RPMI8226 (cell line): ENCODE measurements around the gene RABAC1.

Experiments used
- DNase-seq: peaks from one replicate; pipeline ENCODE4 v3.0.0-alpha.2; 2015

Gene RABAC1

DNA sequence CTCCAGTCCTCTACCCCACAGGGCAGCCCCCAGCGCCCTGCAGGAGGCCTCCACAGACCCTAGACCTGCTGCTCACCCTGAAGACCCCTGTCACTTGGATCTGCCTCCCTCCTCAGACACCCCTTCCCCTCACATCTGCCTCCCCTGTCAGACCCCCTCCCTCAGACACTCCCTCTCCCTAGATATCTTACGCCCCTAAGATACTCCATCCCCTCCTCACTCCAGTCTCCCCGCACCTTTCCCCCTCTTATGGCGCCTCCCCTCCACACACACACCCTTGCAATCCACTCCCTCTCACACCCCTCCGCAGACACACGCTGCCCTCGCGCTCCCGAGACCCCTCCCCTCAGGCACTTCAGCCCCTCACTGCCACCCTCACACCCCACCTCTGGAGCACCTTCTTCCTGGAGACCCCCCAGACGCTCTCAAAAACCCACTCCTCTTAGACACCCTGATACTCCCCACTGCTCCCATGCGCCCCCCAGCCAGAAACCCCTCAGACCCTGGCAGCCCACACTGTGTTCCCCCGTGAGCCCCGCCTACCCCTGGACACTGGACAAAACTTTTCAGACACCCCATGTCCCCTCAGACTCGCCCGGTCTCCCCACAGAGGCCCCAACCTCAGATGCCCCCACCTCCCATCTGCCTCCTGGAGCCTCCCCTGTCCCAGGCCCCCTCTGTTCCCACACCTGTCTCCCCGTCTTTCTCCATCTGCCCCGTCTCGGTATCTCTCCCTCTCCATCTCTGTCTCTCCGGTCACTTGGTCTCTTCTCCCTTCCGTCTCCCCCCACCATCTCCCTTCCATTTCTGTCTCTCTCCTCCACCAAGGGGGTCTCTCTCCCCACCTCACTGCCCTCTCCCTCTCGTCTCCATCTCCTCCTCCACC lies 45.3 kb downstream of the RABAC1 start:
- no peak for DNase-seq

- DNase-seq, result no peak
These were observed 46.1 kb downstream of the RABAC1 start for GRCh38 chr19:41912899-41913537.

DNA sequence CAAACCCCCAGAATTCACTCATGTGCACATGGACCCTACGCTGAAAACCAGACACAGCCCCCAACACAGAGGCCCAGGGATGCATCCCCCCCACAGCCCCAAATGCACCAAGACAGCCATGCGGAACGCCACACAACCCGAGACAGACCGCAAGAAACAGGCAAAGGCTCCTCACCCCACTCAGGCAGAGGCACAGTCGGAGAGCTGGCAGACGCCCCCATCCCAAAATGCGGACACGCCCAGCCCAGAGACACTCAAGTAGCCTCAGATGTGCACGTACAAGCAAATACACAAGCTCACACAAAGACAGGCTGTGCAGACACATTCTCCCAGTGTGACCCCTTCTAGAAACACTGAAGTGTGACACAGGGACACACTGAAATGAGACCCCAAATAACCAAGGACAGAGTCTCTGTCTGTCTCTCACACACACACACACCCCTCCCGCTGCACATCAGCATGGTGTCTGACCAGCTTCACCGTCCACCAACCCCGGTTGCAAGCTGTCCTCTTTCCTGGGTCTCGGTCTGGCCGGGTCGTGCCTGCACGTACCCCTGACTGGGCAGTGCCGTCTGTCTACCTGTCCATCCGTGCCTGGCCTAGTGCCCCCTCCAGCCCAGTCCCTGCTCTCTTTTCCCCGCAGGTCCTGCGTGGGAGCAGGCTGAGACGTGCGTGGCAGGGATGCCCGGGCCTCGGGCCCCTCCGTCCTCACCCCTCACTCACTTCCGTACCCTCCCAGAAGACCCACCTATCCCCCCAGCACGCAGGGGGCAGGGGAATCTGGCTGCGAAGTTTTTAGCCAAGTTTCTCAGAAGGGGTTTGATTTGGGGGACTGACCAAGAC lies 47.0 kb downstream of the RABAC1 start:
- DNase-seq, result no peak

GRCh38 chr19:41910992-41911888 lies 47.9 kb downstream of the RABAC1 start:
- no peak for DNase-seq

DNA sequence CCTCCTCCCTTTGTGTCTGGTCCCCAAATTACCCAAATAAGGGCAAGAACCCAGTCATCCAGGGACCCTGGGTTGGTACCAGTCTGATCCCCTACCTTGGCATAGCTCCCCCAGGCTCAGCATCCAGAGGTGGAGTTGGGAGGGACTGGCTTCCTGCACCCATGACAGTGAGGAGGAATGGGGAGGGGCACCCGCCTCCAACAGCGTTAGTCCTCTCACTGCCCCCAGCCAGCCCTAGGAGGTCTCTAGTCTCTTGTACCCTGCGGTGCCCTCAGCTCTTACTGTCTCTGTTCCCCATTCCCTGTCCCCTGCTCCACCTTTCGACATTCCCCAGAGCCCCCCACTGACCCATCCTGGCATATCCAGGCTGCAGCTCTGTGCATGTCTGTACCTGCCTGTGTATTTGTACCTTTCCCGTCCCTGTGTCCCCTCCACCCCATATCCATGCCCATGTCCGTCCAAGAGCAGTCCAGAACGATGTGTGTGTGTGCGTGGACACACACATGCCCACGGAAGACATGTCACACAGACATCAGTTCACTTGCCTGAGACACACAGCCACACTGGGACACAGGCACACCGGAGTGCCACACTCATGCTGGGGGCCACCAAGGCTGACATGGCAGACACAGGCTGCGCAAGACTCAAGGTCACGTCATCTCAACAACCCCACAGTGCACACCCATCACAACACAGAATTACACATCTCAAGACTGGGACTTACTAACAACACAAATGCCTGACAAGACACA lies 48.7 kb downstream of the RABAC1 start:
- DNase-seq, result no peak

GRCh38 chr19:41909706-41910105 lies 49.4 kb downstream of the RABAC1 start:
- no peak for DNase-seq

DNA sequence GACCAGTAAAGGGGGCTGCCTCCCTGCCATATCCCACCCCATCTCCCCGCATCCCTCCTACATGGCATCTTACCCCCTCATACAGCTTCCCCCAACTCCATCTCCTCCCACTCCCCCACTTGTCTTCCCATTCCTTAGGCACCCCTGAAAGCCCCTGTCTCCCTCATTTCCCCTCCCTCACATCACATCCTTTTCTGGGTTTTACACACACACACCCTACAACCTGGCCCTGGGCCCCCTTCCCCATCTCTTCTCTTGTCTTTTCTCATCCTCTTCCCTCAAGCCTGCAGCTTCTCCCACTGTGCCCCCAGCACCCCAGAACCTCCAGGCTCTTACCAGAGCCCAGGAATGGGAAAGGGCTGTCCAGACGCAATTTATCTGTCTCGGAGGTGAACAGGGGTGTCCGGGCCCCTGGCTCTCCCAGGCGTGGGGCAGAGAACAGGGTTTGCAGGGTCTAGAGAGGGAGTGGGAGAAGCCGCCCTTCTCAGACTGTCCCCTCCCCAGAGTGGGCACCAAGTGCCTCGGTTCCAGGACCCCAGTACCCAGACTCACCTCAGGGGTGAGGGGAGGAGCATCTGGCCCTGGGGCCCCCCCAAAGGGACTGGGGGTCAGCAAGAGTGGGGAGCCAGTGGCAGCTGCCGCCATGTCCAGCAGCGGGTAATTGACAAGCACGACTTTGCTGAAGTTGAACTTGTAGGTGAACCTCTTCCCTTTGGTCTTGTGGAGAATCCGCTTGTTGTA lies 50.2 kb downstream of the RABAC1 start:
- no peak for DNase-seq

DNA sequence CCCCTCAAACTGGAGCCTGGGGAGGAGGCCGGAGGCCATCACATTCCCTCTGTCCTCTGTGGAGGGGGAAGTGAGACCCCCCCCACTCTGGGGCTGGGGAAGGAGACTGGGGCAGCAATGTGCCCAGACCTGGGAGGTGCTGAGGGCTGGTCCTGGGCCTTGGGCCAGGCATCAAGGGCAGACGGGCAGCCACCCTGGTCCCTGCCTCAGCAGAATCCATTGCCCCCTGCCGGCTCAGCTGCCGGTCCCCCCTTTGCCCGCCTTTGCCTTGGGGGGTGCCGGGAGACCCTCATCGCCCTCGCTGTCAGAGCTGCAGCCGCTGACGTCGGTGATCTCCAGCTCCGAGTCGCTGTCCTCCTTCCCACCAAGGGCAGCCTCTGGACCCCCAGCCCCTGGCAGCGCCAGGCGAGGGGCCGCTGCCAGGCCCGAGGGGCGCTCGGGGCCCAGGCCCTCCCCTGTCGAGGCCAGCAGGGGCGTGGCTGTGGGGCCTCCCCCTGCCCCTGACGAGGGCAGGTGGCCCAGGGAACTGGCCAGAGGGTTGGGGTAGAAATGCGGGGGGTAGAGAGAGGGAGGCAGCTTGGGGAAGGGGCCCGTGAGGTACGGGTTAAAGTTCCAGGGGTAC lies 51.0 kb downstream of the RABAC1 start:
- no peak for DNase-seq

GRCh38 chr19:41906916-41907680 lies 52.0 kb downstream of the RABAC1 start:
- DNase-seq, result no peak
